A673 (cell line): ENCODE data around the gene DOK3.

ENCODE experiments used
- EZH2 ChIP-seq: fragments of 200-600 bp; sonication (generic); IDR thresholded peaks from 2 replicates; pipeline ENCODE4 v1.6.1; 2017; ENCODE audit warnings: borderline replicate concordance, low read depth, mild to moderate bottlenecking, mixed read lengths, antibody characterized with exemption, low read length; ENCODE audit not compliant: poor library complexity, severe bottlenecking
- TF ChIP-seq, protein P1 (sequence below): fragments of 300-800, 200-600 bp; sonication (generic); conservative IDR thresholded peaks from 2 replicates; pipeline ENCODE4 v1.5.1; 2017; ENCODE audit warnings: low read depth, mild to moderate bottlenecking, antibody characterized with exemption, low read length, moderate library complexity, mixed read lengths

- TF ChIP-seq, protein P1, sequence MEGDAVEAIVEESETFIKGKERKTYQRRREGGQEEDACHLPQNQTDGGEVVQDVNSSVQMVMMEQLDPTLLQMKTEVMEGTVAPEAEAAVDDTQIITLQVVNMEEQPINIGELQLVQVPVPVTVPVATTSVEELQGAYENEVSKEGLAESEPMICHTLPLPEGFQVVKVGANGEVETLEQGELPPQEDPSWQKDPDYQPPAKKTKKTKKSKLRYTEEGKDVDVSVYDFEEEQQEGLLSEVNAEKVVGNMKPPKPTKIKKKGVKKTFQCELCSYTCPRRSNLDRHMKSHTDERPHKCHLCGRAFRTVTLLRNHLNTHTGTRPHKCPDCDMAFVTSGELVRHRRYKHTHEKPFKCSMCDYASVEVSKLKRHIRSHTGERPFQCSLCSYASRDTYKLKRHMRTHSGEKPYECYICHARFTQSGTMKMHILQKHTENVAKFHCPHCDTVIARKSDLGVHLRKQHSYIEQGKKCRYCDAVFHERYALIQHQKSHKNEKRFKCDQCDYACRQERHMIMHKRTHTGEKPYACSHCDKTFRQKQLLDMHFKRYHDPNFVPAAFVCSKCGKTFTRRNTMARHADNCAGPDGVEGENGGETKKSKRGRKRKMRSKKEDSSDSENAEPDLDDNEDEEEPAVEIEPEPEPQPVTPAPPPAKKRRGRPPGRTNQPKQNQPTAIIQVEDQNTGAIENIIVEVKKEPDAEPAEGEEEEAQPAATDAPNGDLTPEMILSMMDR = no peak
- TF ChIP-seq EZH2 = no peak
Observed at GRCh38 chr5:177530638-177531037, 21.0 kb upstream of the DOK3 start.
